AG04449 (cell line): ENCODE data around the gene PROSER2.

ENCODE experiments used
- CTCF ChIA-PET: fragments of 350-600 bp; formaldehyde crosslinking; extraction: SDS; loops from one replicate; lab custom pipeline; 2021; ENCODE audit warnings: antibody characterized with exemption; lab: Yijun Ruan, JAX
- POLR2A ChIA-PET: fragments of 400-600, 350-600 bp; formaldehyde crosslinking; extraction: SDS; loops from one replicate; lab custom pipeline; 2020; ENCODE audit warnings: antibody characterized with exemption, inconsistent platforms; lab: Yijun Ruan, JAX
- DNase-seq: peaks from one replicate; pipeline ENCODE4 v3.0.0-alpha.2; 2010; ENCODE audit warnings: low read depth, low spot score
- H3K4me3 ChIP-seq: 2 replicates; pipeline ENCODE4 v1.5.1; 2011; ENCODE audit warnings: low read depth, mild to moderate bottlenecking, control low read depth, low read length
- CTCF ChIP-seq: IDR thresholded peaks from one replicate; pipeline ENCODE4 v1.5.1; 2011; ENCODE audit warnings: mild to moderate bottlenecking, moderate library complexity, low read length, control low read depth, inconsistent platforms; ENCODE audit not compliant: insufficient read depth; ENCODE audit errors: missing control alignments

PROSER2 gene

GRCh38 chr10:11898033-11898371 is 74.8 kb downstream of the PROSER2 start:
- CTCF ChIA-PET, result no interaction called here

GRCh38 chr10:11898372-11899066 is 75.4 kb downstream of the PROSER2 start:
- DNase-seq, result no peak
- no peak for TF ChIP-seq CTCF
- POLR2A ChIA-PET, result interaction anchor here (0.6 kb wide), 1 partner anchor 15 kb away, joined by 3 read pairs; no protein-coding TSS in a partner anchor

More at GRCh38 chr10:11898033-11898371, 74.8 kb downstream of the PROSER2 start:
- POLR2A ChIA-PET, result interaction anchor here (0.6 kb wide), 1 partner anchor 15 kb away, joined by 3 read pairs; no protein-coding TSS in a partner anchor
- no peak for DNase-seq
- H3K4me3 ChIP-seq, result no peak overlapping the region
- no peak for TF ChIP-seq CTCF

GRCh38 chr10:11899067-11899876 is 76.1 kb downstream of the PROSER2 start:
- CTCF ChIA-PET, result no interaction called here
- H3K4me3 ChIP-seq, result no peak overlapping the region
- no peak for TF ChIP-seq CTCF
- POLR2A ChIA-PET, result no interaction called here
- DNase-seq, result no peak

More at GRCh38 chr10:11898372-11899066, 75.4 kb downstream of the PROSER2 start:
- CTCF ChIA-PET, result no interaction called here
- no peak overlapping the region for H3K4me3 ChIP-seq

GRCh38 chr10:11901036-11901301 is 77.8 kb downstream of the PROSER2 start:
- POLR2A ChIA-PET, result no interaction called here

GRCh38 chr10:11901454-11901832 is 78.3 kb downstream of the PROSER2 start:
- ChIA-PET POLR2A (no interaction called here), CTCF (no interaction called here)
- H3K4me3 ChIP-seq, result no peak overlapping the region
- no peak for TF ChIP-seq CTCF
- no peak for DNase-seq

More at GRCh38 chr10:11901036-11901301, 77.8 kb downstream of the PROSER2 start:
- no peak overlapping the region for H3K4me3 ChIP-seq
- DNase-seq, result no peak
- TF ChIP-seq CTCF, result no peak
- CTCF ChIA-PET, result no interaction called here

GRCh38 chr10:11901833-11902475 is 78.8 kb downstream of the PROSER2 start:
- DNase-seq, result no peak
- no peak for TF ChIP-seq CTCF
- no peak overlapping the region for H3K4me3 ChIP-seq
- POLR2A ChIA-PET, result no interaction called here
- CTCF ChIA-PET, result no interaction called here
